Endothelial cell of umbilical vein (primary cell): ENCODE measurements around the gene TRAF3IP1. TPM values are rescaled to one million over a fixed set of nuclear protein-coding genes. Genes with fewer than 3 reads are reported as not detected.

Experiments used
- BruUV-seq: library from RNA; stranded (reverse); fragments of 400-500 nt; replicated peaks from 2 replicates; lab custom pipeline; 2021; lab: Mats Ljungman, UMichigan
- CTCF ChIA-PET: fragments of 300-600, 350-600 bp; sonication (Branson Sonifier 250); formaldehyde crosslinking; loops from one replicate; lab custom pipeline; 2021; ENCODE audit warnings: antibody characterized with exemption, inconsistent platforms; lab: Charles Lee
- POLR2A ChIA-PET: fragments of 300-600, 350-600 bp; sonication (Branson Sonifier 250); formaldehyde crosslinking; loops from one replicate; lab custom pipeline; 2021; ENCODE audit warnings: antibody characterized with exemption, inconsistent platforms; lab: Charles Lee
- DNase-seq: peaks from one replicate; pipeline ENCODE4 v3.0.0-alpha.2; 2011; ENCODE audit warnings: low read depth, low spot score
- FAIRE-seq: peaks from 2 replicates; lab custom pipeline; 2011; peaks lifted over from hg19 to GRCh38; lab: Jason Lieb, UNC
- H2AFZ ChIP-seq: 2 replicates; pipeline ENCODE4 v1.6.0; 2012; ENCODE audit warnings: low read depth, low read length, control low read depth, inconsistent platforms
- H3K27ac ChIP-seq: 2 replicates; pipeline ENCODE4 v1.5.1; 2011; ENCODE audit warnings: low read depth, mild to moderate bottlenecking, control low read depth, low read length, moderate library complexity; ENCODE audit not compliant: insufficient read depth
- H3K27me3 ChIP-seq, 2 experiments: 2 replicates each; pipeline versions ENCODE4 v1.6.0 to v1.6.1; 2011; ENCODE audit warnings: low read length in 2 of 2, mixed read lengths in 1 of 2; ENCODE audit not compliant: control insufficient read depth in 2 of 2, insufficient read depth in 2 of 2
- H3K36me3 ChIP-seq, 2 experiments: 2 replicates in 1 of 2; 3 replicates in 1 of 2; pipeline ENCODE4 v1.5.1; 2011; ENCODE audit warnings: low read length in 2 of 2, mild to moderate bottlenecking in 1 of 2, moderate library complexity in 1 of 2; ENCODE audit not compliant: control insufficient read depth in 2 of 2, insufficient read depth in 2 of 2; ENCODE audit errors: extremely low read depth in 1 of 2
- H3K4me1 ChIP-seq: 3 replicates; pipeline ENCODE4 v1.5.1; 2011; ENCODE audit warnings: mild to moderate bottlenecking, low read length; ENCODE audit not compliant: control insufficient read depth, insufficient read depth; ENCODE audit errors: extremely low read depth
- H3K4me2 ChIP-seq: 2 replicates; pipeline ENCODE4 v1.6.1; 2011; ENCODE audit warnings: low read length, control low read depth, mixed read lengths; ENCODE audit not compliant: insufficient read depth
- H3K4me3 ChIP-seq, 3 experiments: fragments of 200-600 bp in 1 of 3; sonication (generic), shearing (Covaris generic) in 1 of 3; replicated peaks in 1 of 3; 2 replicates each; pipeline ENCODE4 v1.5.1; 2011 to 2016; ENCODE audit warnings: control low read depth in 3 of 3, low read length in 3 of 3, mild to moderate bottlenecking in 2 of 3, inconsistent platforms in 1 of 3, low read depth in 1 of 3, moderate library complexity in 1 of 3; ENCODE audit not compliant: insufficient read depth in 1 of 3
- H3K79me2 ChIP-seq: 2 replicates; pipeline ENCODE4 v1.6.0; 2012; ENCODE audit warnings: low read length, inconsistent platforms; ENCODE audit not compliant: control insufficient read depth, insufficient read depth
- H3K9ac ChIP-seq: replicated peaks from 2 replicates; pipeline ENCODE3; 2011; ENCODE audit warnings: low read length, control low read depth; ENCODE audit not compliant: insufficient read depth; ENCODE audit errors: extremely low read depth
- H3K9me1 ChIP-seq: replicated peaks from 3 replicates; pipeline ENCODE4 v1.6.0; 2011; ENCODE audit warnings: mild to moderate bottlenecking, low read length; ENCODE audit not compliant: control insufficient read depth, insufficient read depth; ENCODE audit errors: extremely low read depth
- H3K9me3 ChIP-seq: replicated peaks from 2 replicates; pipeline ENCODE4 v1.5.1; 2012; ENCODE audit warnings: low read length, inconsistent platforms; ENCODE audit not compliant: control insufficient read depth, insufficient read depth
- H4K20me1 ChIP-seq: replicated peaks from 2 replicates; pipeline ENCODE3; 2011; ENCODE audit warnings: mild to moderate bottlenecking, low read length; ENCODE audit not compliant: control insufficient read depth, insufficient read depth; ENCODE audit errors: extremely low read depth
- CTCF ChIP-seq, 2 donors: IDR thresholded peaks; 1 replicate in 1 of 2; 2 replicates in 1 of 2; pipeline ENCODE4 v1.5.1; 2011; ENCODE audit warnings: low read length in 2 of 2, mild to moderate bottlenecking in 2 of 2, moderate library complexity in 2 of 2, control low read depth in 1 of 2, inconsistent platforms in 1 of 2, low read depth in 1 of 2; ENCODE audit not compliant: insufficient read depth in 1 of 2; ENCODE audit errors: extremely low read depth in 1 of 2
- EZH2 ChIP-seq: IDR thresholded peaks from 2 replicates; pipeline ENCODE4 v1.6.1; 2012; ENCODE audit warnings: borderline replicate concordance, low read depth, mild to moderate bottlenecking, moderate library complexity, low read length, inconsistent platforms; ENCODE audit not compliant: severe bottlenecking
- FOS ChIP-seq: IDR thresholded peaks from 2 replicates; pipeline ENCODE4 v1.6.1; 2011; ENCODE audit warnings: mild to moderate bottlenecking, low read length, moderate library complexity, borderline replicate concordance; ENCODE audit not compliant: insufficient read depth
- GATA2 ChIP-seq: IDR thresholded peaks from 2 replicates; pipeline ENCODE4 v1.7.0; 2011; ENCODE audit warnings: low read depth, mild to moderate bottlenecking, moderate library complexity, mixed read lengths, low read length; ENCODE audit not compliant: insufficient read length, insufficient read depth
- JUN ChIP-seq: IDR thresholded peaks from 2 replicates; pipeline ENCODE4 v1.6.1; 2011; ENCODE audit warnings: borderline replicate concordance, low read depth; ENCODE audit not compliant: insufficient read length, insufficient read depth
- MAX ChIP-seq: IDR thresholded peaks from 2 replicates; pipeline ENCODE4 v1.6.1; 2011; ENCODE audit not compliant: insufficient read depth, insufficient read length
- MYC ChIP-seq: IDR thresholded peaks from one replicate; pipeline ENCODE4 v1.6.1; 2011; ENCODE audit warnings: mild to moderate bottlenecking, low read depth, low read length
- POLR2A ChIP-seq: IDR thresholded peaks from 2 replicates; pipeline ENCODE4 v1.6.1; 2012; ENCODE audit warnings: low read depth, mild to moderate bottlenecking, control low read depth, low read length
- POLR2AphosphoS5 ChIP-seq: IDR thresholded peaks from 2 replicates; pipeline ENCODE4 v1.6.1; 2012; ENCODE audit warnings: low read depth, mild to moderate bottlenecking, control low read depth, low read length, moderate library complexity; ENCODE audit not compliant: insufficient read depth
- dilution Hi-C: fragments of 300-500 bp; cut with MboI; formaldehyde crosslinking; loops from one replicate; pipeline ENCODE4 v1.15.0; 2019; ENCODE audit warnings: low sequenced_read_pairs; ENCODE audit not compliant: extremely low pct_ligation_motif_present
- intact Hi-C: fragments of 100-400 bp; cut with micrococcal nuclease; formaldehyde crosslinking; loops from one replicate; pipeline ENCODE4 v1.10.0; 2022
- polyA plus RNA-seq, 4 experiments: library from polyadenylated mRNA; depleted of rRNA in 3 of 4; stranded (reverse) in 3 of 4; unstranded in 1 of 4; fragments of >200 nt; gene quantifications; 2 replicates each; pipeline versions ENCODE4 v1.2.1 to v1.2.3, GENCODE V29; 2011 to 2012; ENCODE audit warnings: missing spikeins in 1 of 4
- total RNA-seq: library from RNA; stranded (reverse); gene quantifications from 2 replicates; pipeline ENCODE4 v1.2.3, GENCODE V29; 2021

Gene TRAF3IP1
- total and polyA plus RNA-seq, 2 donors (not counting 3 experiments of a cell fraction or from before 2014, with no cell fraction given) = 3.4 to 15.9 TPM

GRCh38 chr2:238313289-238313990 lies 6.9 kb upstream of the TRAF3IP1 start:
- H3K4me3 ChIP-seq = no peak overlapping the region
- CTCF ChIA-PET = no interaction called here
- intact Hi-C loops = no loop called here
- no peaks in the 10 kb centered on the region for H3K4me1 ChIP-seq
- H4K20me1 ChIP-seq = no peaks in the 10 kb centered on the region
- DNase-seq (no peak), FAIRE-seq (no peak)
- H3K79me2 ChIP-seq = no peaks in the 10 kb centered on the region
- POLR2A ChIA-PET = no interaction called here
- H3K9me1 ChIP-seq = no peaks in the 10 kb centered on the region
- no peak overlapping the region for H3K4me2 ChIP-seq
- no TSS peak for BruUV-seq
- dilution Hi-C loops = no loop called here
- H3K36me3 ChIP-seq = no peaks in the 10 kb centered on the region
- H3K27me3 ChIP-seq = peaks cover 2 to 3% of the 10 kb centered on the region in 2 experiments
- TF ChIP-seq POLR2AphosphoS5 (no peak), JUN (no peak), GATA2 (no peak), FOS (no peak), MAX (no peak), CTCF (IDR thresholded peaks at IDR 0.05; ENCODE audit: extremely low read depth in 1 of 2, insufficient read depth in 1 of 2, low read depth in 1 of 2, low read length in 2 of 2) (no peak), MYC (no peak), POLR2A (no peak), EZH2 (no peak)
- no peak overlapping the region for H3K9ac ChIP-seq
- no peak overlapping the region for H2AFZ ChIP-seq
- H3K9me3 ChIP-seq = no peaks in the 10 kb centered on the region
- H3K27ac ChIP-seq = no peak overlapping the region
